H1 (cell line): Measurements from ENCODE around the gene PHEX. TPM values are rescaled to one million over a fixed set of nuclear protein-coding genes. Genes with fewer than 3 reads are reported as not detected.

ENCODE experiments used
- CTCF ChIA-PET: fragments of 300-600 bp; sonication (Branson Sonifier 250); formaldehyde crosslinking; loops from one replicate; lab custom pipeline; 2021; ENCODE audit not compliant: partially characterized antibody; lab: Charles Lee
- POLR2A ChIA-PET: fragments of 300-600 bp; sonication (Branson Sonifier 250); formaldehyde crosslinking; loops from one replicate; lab custom pipeline; 2021; ENCODE audit warnings: inconsistent platforms; ENCODE audit not compliant: partially characterized antibody; lab: Charles Lee
- DNase-seq, 2 experiments: peaks; one replicate each; pipeline versions ENCODE4 v3.0.0 to v3.0.0-alpha.2; 2010 to 2022; ENCODE audit warnings: low spot score in 2 of 2, low read depth in 1 of 2, mixed read lengths in 1 of 2
- FAIRE-seq: peaks from 2 replicates; lab custom pipeline; 2011; peaks lifted over from hg19 to GRCh38; lab: Jason Lieb, UNC
- H2AFZ ChIP-seq: 2 replicates; pipeline ENCODE4 v1.8.1; 2012; ENCODE audit warnings: low read length, inconsistent platforms
- H2AK5ac ChIP-seq: 2 replicates; pipeline ENCODE4 v1.6.1; 2013; ENCODE audit warnings: low read depth, low read length
- H2BK120ac ChIP-seq: replicated peaks from 2 replicates; pipeline ENCODE3; 2013; ENCODE audit warnings: low read depth, low read length, inconsistent platforms
- H2BK12ac ChIP-seq: 2 replicates; pipeline ENCODE4 v1.6.1; 2013; ENCODE audit warnings: low read depth, low read length
- H2BK15ac ChIP-seq: 2 replicates; pipeline ENCODE4 v1.6.1; 2013; ENCODE audit warnings: low read length
- H2BK20ac ChIP-seq: 2 replicates; pipeline ENCODE4 v1.6.1; 2013; ENCODE audit warnings: low read length
- H2BK5ac ChIP-seq: 2 replicates; pipeline ENCODE4 v1.6.1; 2013; ENCODE audit warnings: low read depth, low read length
- H3K14ac ChIP-seq: 2 replicates; pipeline ENCODE4 v1.6.1; 2013; ENCODE audit warnings: inconsistent platforms; ENCODE audit not compliant: insufficient read length
- H3K18ac ChIP-seq: 2 replicates; pipeline ENCODE4 v1.6.1; 2013; ENCODE audit warnings: low read length; ENCODE audit errors: extremely low read depth
- H3K23ac ChIP-seq: 2 replicates; pipeline ENCODE4 v1.6.1; 2013; ENCODE audit warnings: inconsistent platforms; ENCODE audit not compliant: insufficient read length
- H3K23me2 ChIP-seq: 2 replicates; pipeline ENCODE4 v1.6.1; 2013; ENCODE audit warnings: low read depth, low read length
- H3K27ac ChIP-seq: 2 replicates; pipeline ENCODE4 v1.6.1; 2011; ENCODE audit warnings: low read depth, low read length, inconsistent platforms
- H3K27me3 ChIP-seq, 4 experiments: replicated peaks in 1 of 4; 1 replicate in 1 of 4; 2 replicates in 3 of 4; pipeline versions ENCODE4 v1.6.1 to v1.8.1; 2011 to 2013; ENCODE audit warnings: low read length in 3 of 4, mild to moderate bottlenecking in 3 of 4, inconsistent platforms in 2 of 4, mixed read lengths in 2 of 4, moderate library complexity in 1 of 4; ENCODE audit not compliant: control insufficient read depth in 3 of 4, insufficient read depth in 3 of 4; ENCODE audit errors: extremely low read depth in 1 of 4
- H3K36me3 ChIP-seq, 4 experiments: 2 replicates each; pipeline versions ENCODE4 v1.6.1 to v1.8.1; 2011 to 2013; ENCODE audit warnings: mild to moderate bottlenecking in 4 of 4, low read length in 3 of 4, moderate library complexity in 2 of 4, control low read depth in 1 of 4, inconsistent platforms in 1 of 4; ENCODE audit not compliant: insufficient read depth in 4 of 4, control insufficient read depth in 2 of 4
- H3K4ac ChIP-seq: replicated peaks from 2 replicates; pipeline ENCODE3; 2013; ENCODE audit warnings: low read length, low read depth, mixed read lengths, inconsistent platforms; ENCODE audit not compliant: insufficient read length
- H3K4me1 ChIP-seq, 4 experiments: replicated peaks in 1 of 4; 1 replicate in 1 of 4; 2 replicates in 3 of 4; pipeline versions ENCODE4 v1.6.1 to v1.8.1; 2011 to 2013; ENCODE audit warnings: low read length in 3 of 4, inconsistent platforms in 2 of 4, mixed read lengths in 1 of 4; ENCODE audit not compliant: insufficient read depth in 4 of 4, control insufficient read depth in 3 of 4
- H3K4me2 ChIP-seq, 2 experiments: 2 replicates each; pipeline versions ENCODE4 v1.6.1 to v1.8.1; 2011 to 2013; ENCODE audit warnings: low read depth in 2 of 2, low read length in 2 of 2, control low read depth in 1 of 2, inconsistent platforms in 1 of 2, mild to moderate bottlenecking in 1 of 2; ENCODE audit not compliant: insufficient read depth in 1 of 2
- H3K4me3 ChIP-seq, 4 experiments: fragments of 200-600, 300-600 bp in 1 of 4; sonication (generic), shearing (Covaris generic), sonication (Bioruptor Twin) in 1 of 4; 2 replicates each; pipeline versions ENCODE4 v1.5.1 to v1.8.1; 2011 to 2016; ENCODE audit warnings: low read length in 4 of 4, low read depth in 3 of 4, control low read depth in 2 of 4, inconsistent platforms in 2 of 4, mild to moderate bottlenecking in 2 of 4, mixed read lengths in 1 of 4, moderate library complexity in 1 of 4; ENCODE audit not compliant: insufficient read depth in 2 of 4; ENCODE audit errors: extremely low read depth in 1 of 4
- H3K56ac ChIP-seq: replicated peaks from 2 replicates; pipeline ENCODE3; 2013; ENCODE audit warnings: low read depth, mild to moderate bottlenecking, mixed read lengths, low read length, inconsistent platforms; ENCODE audit not compliant: insufficient read length
- H3K79me1 ChIP-seq: 2 replicates; pipeline ENCODE4 v1.6.1; 2013; ENCODE audit warnings: low read depth, low read length, control low read depth
- H3K79me2 ChIP-seq, 2 experiments: 2 replicates each; pipeline versions ENCODE4 v1.6.1 to v1.8.1; 2012 to 2013; ENCODE audit warnings: low read length in 2 of 2, mild to moderate bottlenecking in 2 of 2, inconsistent platforms in 1 of 2; ENCODE audit not compliant: insufficient read depth in 2 of 2, control insufficient read depth in 1 of 2
- H3K9ac ChIP-seq, 4 experiments: replicated peaks in 1 of 4; 1 replicate in 1 of 4; 2 replicates in 3 of 4; pipeline versions ENCODE4 v1.6.1 to v1.8.1; 2011 to 2013; ENCODE audit warnings: low read depth in 3 of 4, low read length in 3 of 4, control low read depth in 2 of 4, mild to moderate bottlenecking in 2 of 4, moderate library complexity in 2 of 4, inconsistent platforms in 1 of 4; ENCODE audit errors: extremely low read depth in 1 of 4
- H3K9me3 ChIP-seq, 2 experiments: 2 replicates each; pipeline versions ENCODE4 v1.6.1 to v1.8.1; 2012 to 2013; ENCODE audit warnings: mild to moderate bottlenecking in 2 of 2, moderate library complexity in 2 of 2, control low read depth in 1 of 2, inconsistent platforms in 1 of 2, low read depth in 1 of 2, low read length in 1 of 2, mixed read lengths in 1 of 2; ENCODE audit not compliant: insufficient read depth in 2 of 2
- H4K20me1 ChIP-seq, 2 experiments: replicated peaks in 1 of 2; 2 replicates each; pipeline versions ENCODE3 to v1.8.1; 2011 to 2013; ENCODE audit warnings: inconsistent platforms in 2 of 2, low read length in 2 of 2, mild to moderate bottlenecking in 1 of 2; ENCODE audit not compliant: insufficient read depth in 2 of 2, control insufficient read depth in 1 of 2
- H4K5ac ChIP-seq: 2 replicates; pipeline ENCODE4 v1.6.1; 2013; ENCODE audit warnings: low read length, low read depth, mixed read lengths, inconsistent platforms; ENCODE audit not compliant: insufficient read length
- H4K8ac ChIP-seq: 2 replicates; pipeline ENCODE4 v1.8.0; 2013; ENCODE audit warnings: mild to moderate bottlenecking, moderate library complexity, low read length, inconsistent platforms; ENCODE audit not compliant: insufficient read depth; ENCODE audit errors: extremely low read depth
- H4K91ac ChIP-seq: replicated peaks from 2 replicates; pipeline ENCODE3; 2013; ENCODE audit warnings: low read length, mixed read lengths, inconsistent platforms; ENCODE audit not compliant: insufficient read length
- BCL11A ChIP-seq, 2 experiments: IDR thresholded peaks; one replicate each; pipeline ENCODE4 v1.6.1; 2011; ENCODE audit warnings: low read depth in 2 of 2, low read length in 2 of 2, mild to moderate bottlenecking in 2 of 2
- FOSL1 ChIP-seq: IDR thresholded peaks from 2 replicates; pipeline ENCODE4 v1.6.1; 2011; ENCODE audit warnings: mild to moderate bottlenecking, low read depth, low read length, moderate library complexity; ENCODE audit not compliant: insufficient read depth
- HDAC2 ChIP-seq, 2 experiments: fragments of 300-600 bp in 1 of 2; sonication (generic) in 1 of 2; IDR thresholded peaks; 2 replicates each; pipeline ENCODE4 v1.6.1; 2011 to 2012; ENCODE audit warnings: low read depth in 2 of 2, low read length in 2 of 2, mild to moderate bottlenecking in 2 of 2, moderate library complexity in 2 of 2, borderline replicate concordance in 1 of 2, inconsistent platforms in 1 of 2
- KDM4A ChIP-seq: IDR thresholded peaks from one replicate; pipeline ENCODE4 v1.7.1; 2012; ENCODE audit warnings: low read depth, mild to moderate bottlenecking, moderate library complexity, low read length, inconsistent platforms; ENCODE audit not compliant: severe bottlenecking
- RAD21 ChIP-seq, 2 experiments: IDR thresholded peaks in 1 of 2; conservative IDR thresholded peaks in 1 of 2; 2 replicates each; pipeline ENCODE4 v1.6.1; 2011; ENCODE audit warnings: low read depth in 2 of 2, low read length in 2 of 2, improper control_type of control experiment in 1 of 2, inconsistent platforms in 1 of 2, mild to moderate bottlenecking in 1 of 2, moderate library complexity in 1 of 2
- RBBP5 ChIP-seq: IDR thresholded peaks from 2 replicates; pipeline ENCODE4 v1.7.1; 2012; ENCODE audit warnings: low read depth, mild to moderate bottlenecking, inconsistent platforms, low read length, moderate library complexity, borderline replicate concordance
- RFX5 ChIP-seq: IDR thresholded peaks from 2 replicates; pipeline ENCODE4 v1.6.1; 2011; ENCODE audit warnings: low read depth, low read length, improper control_type of control experiment, borderline replicate concordance
- RNF2 ChIP-seq: fragments of 200-900, 300-1000 bp; sonication (generic); IDR thresholded peaks from 2 replicates; pipeline ENCODE4 v1.7.1; 2016; ENCODE audit warnings: borderline replicate concordance, low read depth, mild to moderate bottlenecking, antibody characterized with exemption, low read length; ENCODE audit not compliant: poor library complexity, severe bottlenecking; ENCODE audit errors: missing control alignments
- SIN3A ChIP-seq, 2 experiments: IDR thresholded peaks in 1 of 2; conservative IDR thresholded peaks in 1 of 2; 2 replicates each; pipeline ENCODE4 v1.6.1; 2011 to 2012; ENCODE audit warnings: low read length in 2 of 2, improper control_type of control experiment in 1 of 2, low read depth in 1 of 2, mild to moderate bottlenecking in 1 of 2
- SP4 ChIP-seq: IDR thresholded peaks from 2 replicates; pipeline ENCODE4 v1.6.1; 2012; ENCODE audit warnings: low read length, inconsistent platforms
- WGBS, 2 experiments: shearing (Covaris generic) in 1 of 2; methylation state at CpG; one replicate each; pipeline versions ENCODE4 v1.1.6 to v1.1.7; 2013 to 2015; ENCODE audit warnings: low lambda C conversion rate in 2 of 2, mixed read lengths in 2 of 2, inconsistent platforms in 1 of 2, low coverage in 1 of 2, missing lambda C conversion rate in 1 of 2; ENCODE audit not compliant: insufficient replicate concordance in 2 of 2, insufficient coverage in 1 of 2, insufficient read length in 1 of 2; ENCODE audit errors: extremely low coverage in 1 of 2, missing lambda C conversion rate in 1 of 2; 5-methylcytosine and 5-hydroxymethylcytosine counted together
- polyA plus RNA-seq, 7 experiments: library from polyadenylated mRNA; depleted of rRNA in 3 of 7; stranded (reverse) in 5 of 7; unstranded in 2 of 7; fragments of >200 nt in 5 of 7; fragments of 200-250 nt in 2 of 7; gene quantifications; 1 replicate in 5 of 7; 2 replicates in 1 of 7; 4 replicates in 1 of 7; pipeline versions ENCODE4 v1.2.1 to v1.2.3, GENCODE V29; 2011 to 2013; ENCODE audit warnings: missing spikeins in 2 of 7, mixed read lengths in 2 of 7
- total RNA-seq: library from RNA; stranded (reverse); fragmentation: NEBNext Ultra II Directional; extraction: Animal tissue kit (Norgen Biotek cat#: 25700); gene quantifications from 2 replicates; pipeline ENCODE4 v1.2.1, GENCODE V29; 2021
- TF ChIP-seq, protein P1 (sequence below): IDR thresholded peaks from 2 replicates; pipeline ENCODE4 v1.6.1; 2011; ENCODE audit warnings: low read length, improper control_type of control experiment

Gene PHEX
- total and polyA plus RNA-seq, 2 of the 8 experiments (the other 6 are each of a cell fraction or from before 2014, with no cell fraction given): 0.03 to 0.11 TPM

DNA sequence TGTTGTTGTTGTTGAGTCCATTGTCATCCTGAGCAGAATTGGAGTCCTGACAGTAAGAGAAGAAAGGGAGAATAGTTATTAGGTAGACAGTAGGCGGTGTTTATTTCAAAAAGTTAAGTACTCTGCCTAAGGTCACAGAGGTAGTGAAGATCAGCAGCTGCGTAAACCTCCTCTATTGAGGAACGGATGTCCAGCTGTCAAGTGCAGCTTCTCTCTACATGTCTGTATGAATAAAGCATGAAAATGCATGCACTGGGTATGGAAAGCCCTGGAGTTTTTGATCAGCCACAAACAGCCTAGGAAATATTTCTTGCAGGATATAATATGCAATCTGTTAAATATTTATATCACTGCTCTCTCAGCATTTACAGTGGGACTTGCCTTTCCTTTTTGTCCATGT is 131.2 kb downstream of the PHEX start:
- Histone ChIP-seq H3K4me2 (no peak overlapping the region), H4K91ac (no peak overlapping the region), H3K79me1 (no peaks in the 10 kb centered on the region), H3K23me2 (no peaks in the 10 kb centered on the region), H2BK12ac (no peak overlapping the region), H3K9me3 (no peaks in the 10 kb centered on the region), H2BK120ac (no peak overlapping the region), H3K36me3 (no peaks in the 10 kb centered on the region), H3K27ac (no peak overlapping the region), H3K79me2 (no peaks in the 10 kb centered on the region), H3K27me3 (no peaks in the 10 kb centered on the region), H2AFZ (no peak overlapping the region), H4K8ac (no peak overlapping the region), H3K18ac (no peak overlapping the region), H2BK15ac (no peak overlapping the region), H2AK5ac (no peak overlapping the region), H3K23ac (no peak overlapping the region), H2BK5ac (no peak overlapping the region), H3K56ac (no peak overlapping the region), H2BK20ac (no peak overlapping the region), H3K4me3 (no peak overlapping the region), H3K4me1 (no peaks in the 10 kb centered on the region), H3K4ac (no peak overlapping the region), H3K14ac (no peak overlapping the region), H3K9ac (no peak overlapping the region), H4K20me1 (no peaks in the 10 kb centered on the region), H4K5ac (no peak overlapping the region)
- TF ChIP-seq RAD21 (IDR thresholded peaks at IDR 0.05 in 1 of 2, conservative IDR thresholded peaks at IDR 0.05 in 1 of 2; ENCODE audit: low read depth in 2 of 2, low read length in 2 of 2) (no peak), FOSL1 (no peak), SIN3A (conservative IDR thresholded peaks at IDR 0.05 in 1 of 2, IDR thresholded peaks at IDR 0.05 in 1 of 2; ENCODE audit: low read depth in 1 of 2, low read length in 2 of 2) (no peak), RBBP5 (no peak), RNF2 (no peak), RFX5 (no peak), BCL11A (IDR thresholded peaks at IDR 0.05; ENCODE audit: low read depth in 2 of 2, low read length in 2 of 2) (no peak), KDM4A (no peak), SP4 (no peak), HDAC2 (IDR thresholded peaks at IDR 0.05; ENCODE audit: borderline replicate concordance in 1 of 2, low read depth in 2 of 2, low read length in 2 of 2) (no peak)
- TF ChIP-seq, protein P1, sequence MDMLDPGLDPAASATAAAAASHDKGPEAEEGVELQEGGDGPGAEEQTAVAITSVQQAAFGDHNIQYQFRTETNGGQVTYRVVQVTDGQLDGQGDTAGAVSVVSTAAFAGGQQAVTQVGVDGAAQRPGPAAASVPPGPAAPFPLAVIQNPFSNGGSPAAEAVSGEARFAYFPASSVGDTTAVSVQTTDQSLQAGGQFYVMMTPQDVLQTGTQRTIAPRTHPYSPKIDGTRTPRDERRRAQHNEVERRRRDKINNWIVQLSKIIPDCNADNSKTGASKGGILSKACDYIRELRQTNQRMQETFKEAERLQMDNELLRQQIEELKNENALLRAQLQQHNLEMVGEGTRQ: no peak
- DNase-seq (no peak), FAIRE-seq (no peak)
- ChIA-PET CTCF (interaction anchor here (0.7 kb wide), 1 partner anchor 191 kb away, joined by 3 read pairs; no protein-coding TSS in a partner anchor), POLR2A (no interaction called here)
- 85% methylated on average over 3 of the region's 3 CpGs; no CpG with 5 or more reads in 1 of the 2 experiments for WGBS, 2 experiments
